HepG2 (cell line): ENCODE data around the gene ZNF527. TPM values are rescaled to one million over a fixed set of nuclear protein-coding genes. Genes with fewer than 3 reads are reported as not detected.
A peak's percentile ranks its signal among the peaks of the same experiment; 100 is the strongest.

Experiments used
- ATAC-seq: fragments of 200-7000 bp; cut with Tn5 transposase; 3 replicates; pipeline ENCODE4 v1.9.1; 2020; ENCODE audit warnings: mild to moderate bottlenecking, moderate library complexity
- BruUV-seq: library from RNA; stranded (reverse); fragments of 400-500 nt; replicated peaks from 2 replicates; lab custom pipeline; 2021; lab: Mats Ljungman, UMichigan
- CTCF ChIA-PET: fragments of 300-600 bp; formaldehyde crosslinking; extraction: SDS; loops from one replicate; lab custom pipeline; 2021; ENCODE audit warnings: low total read pairs, inconsistent platforms, low intra/inter-chr PET ratio; lab: Yijun Ruan, JAX
- POLR2A ChIA-PET: fragments of 350-600 bp; sonication (Branson Sonifier 250); formaldehyde crosslinking; loops from one replicate; lab custom pipeline; 2020; ENCODE audit warnings: antibody characterized with exemption, inconsistent platforms; lab: Yijun Ruan, JAX
- DNase-seq: peaks from one replicate; pipeline ENCODE4 v3.0.0-alpha.2; 2015; ENCODE audit warnings: low spot score
- FAIRE-seq: peaks from 3 replicates; lab custom pipeline; 2011; peaks lifted over from hg19 to GRCh38; lab: Jason Lieb, UNC
- H2AFZ ChIP-seq: one replicate; pipeline ENCODE4 v1.6.1; 2011; ENCODE audit warnings: low read length, inconsistent platforms
- H3K27ac ChIP-seq: fragments of 300-600 bp; 3 replicates; pipeline ENCODE4 v1.8.0; 2011; ENCODE audit warnings: mixed run types, mild to moderate bottlenecking, mixed read lengths, low read length, inconsistent platforms; ENCODE audit not compliant: insufficient read depth; ENCODE audit errors: extremely low read length
- H3K27me3 ChIP-seq, 2 experiments: fragments of 200-600 bp in 1 of 2; 2 replicates in 1 of 2; 3 replicates in 1 of 2; pipeline versions ENCODE4 v1.6.0 to v1.8.0; 2011; ENCODE audit warnings: low read length in 2 of 2, mild to moderate bottlenecking in 2 of 2, moderate library complexity in 2 of 2, inconsistent platforms in 1 of 2; ENCODE audit not compliant: insufficient read depth in 2 of 2, control insufficient read depth in 1 of 2
- H3K36me3 ChIP-seq, 2 experiments: fragments of 200-600 bp in 1 of 2; replicated peaks in 1 of 2; 2 replicates in 1 of 2; 3 replicates in 1 of 2; pipeline versions ENCODE4 v1.5.1 to v1.8.0; 2011; ENCODE audit warnings: low read length in 2 of 2, inconsistent platforms in 1 of 2; ENCODE audit not compliant: insufficient read depth in 2 of 2, control insufficient read depth in 1 of 2
- H3K4me1 ChIP-seq: 2 replicates; pipeline ENCODE4 v1.5.1; 2012; ENCODE audit warnings: low read length, inconsistent platforms; ENCODE audit not compliant: insufficient read depth
- H3K4me2 ChIP-seq: 2 replicates; pipeline ENCODE4 v1.6.0; 2011; ENCODE audit warnings: low read depth, low read length, inconsistent platforms
- H3K4me3 ChIP-seq, 3 experiments: fragments of 200-600 bp in 1 of 3; sonication (generic), shearing (Covaris generic) in 1 of 3; replicated peaks in 1 of 3; 2 replicates each; pipeline ENCODE4 v1.5.1; 2011 to 2016; ENCODE audit warnings: low read length in 3 of 3, inconsistent platforms in 2 of 3, low read depth in 2 of 3, mild to moderate bottlenecking in 2 of 3, control low read depth in 1 of 3, mixed read lengths in 1 of 3; ENCODE audit not compliant: insufficient read depth in 1 of 3
- H3K79me2 ChIP-seq: one replicate; pipeline ENCODE4 v1.6.1; 2011; ENCODE audit warnings: low read length, inconsistent platforms; ENCODE audit not compliant: insufficient read depth
- H3K9ac ChIP-seq: 2 replicates; pipeline ENCODE4 v1.6.0; 2011; ENCODE audit warnings: mild to moderate bottlenecking, low read depth, low read length, inconsistent platforms; ENCODE audit not compliant: insufficient read depth
- H3K9me3 ChIP-seq: 2 replicates; pipeline ENCODE4 v1.5.1; 2012; ENCODE audit warnings: mild to moderate bottlenecking, low read length
- H4K20me1 ChIP-seq: 2 replicates; pipeline ENCODE4 v1.6.0; 2011; ENCODE audit warnings: inconsistent platforms, mild to moderate bottlenecking, low read length, moderate library complexity; ENCODE audit not compliant: insufficient read depth
- AGO1 ChIP-seq: fragments of 200-400 bp; formaldehyde crosslinking; IDR thresholded peaks from 2 replicates; pipeline ENCODE4 v1.6.1; 2017; ENCODE audit warnings: mild to moderate bottlenecking, low read depth, low read length, moderate library complexity; ENCODE audit not compliant: poor library complexity, severe bottlenecking
- BCL3 ChIP-seq: sonication (generic); formaldehyde crosslinking; IDR thresholded peaks from 2 replicates; pipeline ENCODE4 v1.5.1; 2020; ENCODE audit warnings: mild to moderate bottlenecking, missing genetic modification reagents, moderate library complexity
- CEBPB ChIP-seq: IDR thresholded peaks from 2 replicates; pipeline ENCODE4 v1.6.1; 2011; ENCODE audit warnings: low read depth, low read length, improper control_type of control experiment, borderline replicate concordance
- DRAP1 ChIP-seq: IDR thresholded peaks from 2 replicates; pipeline ENCODE4 v1.6.1; 2016; ENCODE audit warnings: missing genetic modification reagents, missing compliant biosample characterization
- HCFC1 ChIP-seq: fragments of 150-350 bp; IDR thresholded peaks from 2 replicates; pipeline ENCODE4 v1.6.1; 2014; ENCODE audit warnings: low read depth, low read length
- HMGA1 ChIP-seq: sonication (generic); formaldehyde crosslinking; conservative IDR thresholded peaks from 2 replicates; pipeline ENCODE4 v1.4.0; 2020; ENCODE audit warnings: missing genetic modification reagents
- HOXA3 ChIP-seq: sonication (generic); formaldehyde crosslinking; IDR thresholded peaks from 2 replicates; pipeline ENCODE4 v1.5.0; 2020; ENCODE audit warnings: missing genetic modification reagents
- NFATC3 ChIP-seq: sonication (generic); formaldehyde crosslinking; IDR thresholded peaks from 2 replicates; pipeline ENCODE4 v1.5.1; 2020; ENCODE audit warnings: mild to moderate bottlenecking, missing genetic modification reagents
- NRL ChIP-seq: sonication (generic); formaldehyde crosslinking; IDR thresholded peaks from 2 replicates; pipeline ENCODE4 v1.5.0; 2020; ENCODE audit warnings: missing genetic modification reagents, mild to moderate bottlenecking, moderate library complexity, borderline replicate concordance
- RAD21 ChIP-seq: fragments of 450-650 bp; formaldehyde crosslinking; IDR thresholded peaks from 2 replicates; pipeline ENCODE4 v1.5.0; 2020; ENCODE audit warnings: mild to moderate bottlenecking
- TFAP4 ChIP-seq: sonication (generic); IDR thresholded peaks from 2 replicates; pipeline ENCODE4 v1.6.1; 2016; ENCODE audit warnings: low read depth, borderline replicate concordance
- ZFP36L2 ChIP-seq: sonication (generic); formaldehyde crosslinking; IDR thresholded peaks from 2 replicates; pipeline ENCODE4 v1.4.0; 2020; ENCODE audit warnings: missing genetic modification reagents
- ZNF484 ChIP-seq: sonication (generic); formaldehyde crosslinking; IDR thresholded peaks from 2 replicates; pipeline ENCODE4 v1.5.1; 2020; ENCODE audit warnings: mild to moderate bottlenecking, low read depth, missing genetic modification reagents, borderline replicate concordance
- ZNF691 ChIP-seq: sonication (generic); formaldehyde crosslinking; IDR thresholded peaks from 2 replicates; pipeline ENCODE4 v1.4.0; 2020; ENCODE audit warnings: missing genetic modification reagents, low read depth, mild to moderate bottlenecking, borderline replicate concordance
- ZNF7 ChIP-seq: IDR thresholded peaks from 2 replicates; pipeline ENCODE4 v1.6.1; 2016; ENCODE audit warnings: missing biosample characterization, missing genetic modification reagents
- ZSCAN21 ChIP-seq: sonication (generic); formaldehyde crosslinking; IDR thresholded peaks from 2 replicates; pipeline ENCODE4 v1.8.0; 2022; ENCODE audit warnings: mild to moderate bottlenecking, missing genetic modification reagents, moderate library complexity, borderline replicate concordance
- WGBS: methylation state at CpG from one replicate; pipeline ENCODE4 v1.1.6; 2017; ENCODE audit warnings: low lambda C conversion rate; 5-methylcytosine and 5-hydroxymethylcytosine counted together
- in situ Hi-C: cut with HindIII; loops from 2 replicates; pipeline ENCODE4 v1.10.0; 2017; ENCODE audit warnings: low pct_unique_long_range_greater_than_20kb; ENCODE audit not compliant: extremely low pct_ligation_motif_present
- intact Hi-C: fragments of 100-400 bp; cut with micrococcal nuclease; formaldehyde crosslinking; loops from one replicate; pipeline ENCODE4 v1.10.0; 2022; ENCODE audit not compliant: unreplicated experiment
- polyA plus RNA-seq, 8 experiments: library from polyadenylated mRNA; depleted of rRNA in 3 of 8; stranded (reverse) in 7 of 8; unstranded in 1 of 8; fragments of >200 nt; fragmentation: Illumina TruSeq in 4 of 8; extraction: Trizol in 4 of 8; gene quantifications; 2 replicates each; pipeline versions ENCODE4 v1.2.1 to v1.2.3, GENCODE V29; 2011 to 2016; ENCODE audit warnings: low read depth in 4 of 8, missing spikeins in 1 of 8, mixed read lengths in 1 of 8; ENCODE audit not compliant: insufficient read depth in 1 of 8
- total RNA-seq, 5 experiments: library from RNA; depleted of rRNA; stranded (reverse); fragments of >200 nt; fragmentation: Illumina TruSeq; extraction: Trizol; gene quantifications; 2 replicates each; pipeline ENCODE4 v1.2.3, GENCODE V29; 2016; ENCODE audit warnings: low read depth in 1 of 5

ZNF527 gene
- total and polyA plus RNA-seq, 2 of the 13 experiments (the other 11 are each of a cell fraction or from before 2014, with no cell fraction given) = 1.0 to 3.5 TPM

GRCh38 chr19:37401078-37401477 is 30.2 kb downstream of the ZNF527 start:
- Histone ChIP-seq H3K79me2 (no peaks in the 10 kb centered on the region), H4K20me1 (no peaks in the 10 kb centered on the region), H3K4me2 (no peak overlapping the region), H3K4me1 (no peaks in the 10 kb centered on the region), H3K9me3 (peaks cover 89% of the 10 kb centered on the region), H3K9ac (no peak overlapping the region), H3K27me3 (no peaks in the 10 kb centered on the region; a peak in 1 of 5 replicates), H3K36me3 (no peaks in the 10 kb centered on the region), H3K4me3 (no peak overlapping the region), H2AFZ (no peak overlapping the region), H3K27ac (no peak overlapping the region)
- intact Hi-C loops = no loop called here
- no TSS peak for BruUV-seq
- ChIA-PET POLR2A (no interaction called here), CTCF (no interaction called here)
- no peak for FAIRE-seq
- no peak for DNase-seq
- ATAC-seq = no peak
- TF ChIP-seq CEBPB (peak; percentile 16; the same call in 1 of the 2 replicates), NFATC3 (no peak)
- in situ Hi-C loops = no loop called here
- WGBS = 0% methylated on average over 1 of the region's 1 CpG

GRCh38 chr19:37403403-37403802 is 32.5 kb downstream of the ZNF527 start:
- TF ChIP-seq BCL3 (CRISPR knock-in tag) (no peak), AGO1 (no peak), DRAP1 (CRISPR knock-in tag) (no peak), HOXA3 (CRISPR knock-in tag) (no peak), ZNF7 (CRISPR knock-in tag) (no peak), HCFC1 (no peak), ZNF484 (CRISPR knock-in tag) (no peak), ZFP36L2 (CRISPR knock-in tag) (no peak), HMGA1 (CRISPR knock-in tag) (no peak), ZSCAN21 (no peak), RAD21 (no peak), ZNF691 (CRISPR knock-in tag) (no peak), TFAP4 (no peak), NRL (no peak)
- FAIRE-seq (no peak), DNase-seq (no peak), ATAC-seq (no peak)
- ChIA-PET CTCF (no interaction called here), POLR2A (no interaction called here)
- Histone ChIP-seq H3K27me3 (no peaks in the 10 kb centered on the region; a peak in 1 of 5 replicates), H3K4me2 (no peak overlapping the region), H2AFZ (no peak overlapping the region), H3K4me1 (no peaks in the 10 kb centered on the region), H3K9me3 (peaks cover 81% of the 10 kb centered on the region), H3K27ac (no peak overlapping the region), H3K4me3 (no peak overlapping the region), H4K20me1 (no peaks in the 10 kb centered on the region), H3K79me2 (no peaks in the 10 kb centered on the region), H3K9ac (no peak overlapping the region), H3K36me3 (no peaks in the 10 kb centered on the region)
- BruUV-seq = no TSS peak
- 78% methylated on average over 20 of the region's 34 CpGs for WGBS
- intact Hi-C loops (no loop called here), in situ Hi-C loops (no loop called here)
